ENCODE measurements around the gene KIF2A. TPM values are rescaled to one million over a fixed set of nuclear protein-coding genes. Genes with fewer than 3 reads are reported as not detected.
A peak's percentile ranks its signal among the peaks of the same experiment; 100 is the strongest.

Gene KIF2A
- total and polyA plus RNA-seq, 2 of the 13 experiments (the other 11 are each of a cell fraction or from before 2014, with no cell fraction given), result 8.5 to 19.2 TPM

- TF ChIP-seq PRDM10 (CRISPR knock-in tag; IDR thresholded peaks at IDR 0.05; ENCODE audit: low read depth), result no peak
- TF ChIP-seq ZNF558 (CRISPR knock-in tag; IDR thresholded peaks at IDR 0.05; ENCODE audit: borderline replicate concordance), result no peak
- no peak for TF ChIP-seq ZBED4 (CRISPR knock-in tag; IDR thresholded peaks at IDR 0.05; ENCODE audit: borderline replicate concordance)
- TF ChIP-seq ZSCAN9 (CRISPR knock-in tag; IDR thresholded peaks at IDR 0.05; ENCODE audit: borderline replicate concordance), result no peak
- TF ChIP-seq RFX3 (CRISPR knock-in tag; IDR thresholded peaks at IDR 0.05), result no peak
- TF ChIP-seq SAFB2 (CRISPR knock-in tag; IDR thresholded peaks at IDR 0.05; ENCODE audit: borderline replicate concordance, low read depth), result no peak
- no peak for TF ChIP-seq ZFYVE20 (CRISPR knock-in tag; IDR thresholded peaks at IDR 0.05; ENCODE audit: borderline replicate concordance, low read depth)
- no peak for TF ChIP-seq ZNF614 (CRISPR knock-in tag; IDR thresholded peaks at IDR 0.05; ENCODE audit: borderline replicate concordance)
- no peak for TF ChIP-seq UBTF (CRISPR knock-in tag; IDR thresholded peaks at IDR 0.05)
- TF ChIP-seq IKZF4 (CRISPR knock-in tag; IDR thresholded peaks at IDR 0.05; ENCODE audit: borderline replicate concordance, low read depth, not compliant biosample characterization), result no peak
- no peak for TF ChIP-seq MIER3 (CRISPR knock-in tag; IDR thresholded peaks at IDR 0.05; ENCODE audit: borderline replicate concordance)
- TF ChIP-seq KDM1A (CRISPR knock-in tag; IDR thresholded peaks at IDR 0.05), result no peak
- TF ChIP-seq ZFAT (CRISPR knock-in tag; conservative IDR thresholded peaks at IDR 0.05), result no peak
- TF ChIP-seq ZSCAN22 (CRISPR knock-in tag; IDR thresholded peaks at IDR 0.05), result no peak
- no peak for TF ChIP-seq KLF13 (CRISPR knock-in tag; IDR thresholded peaks at IDR 0.05)
- 0 out of 2 replicates have a peak, but pooled peaks have one; percentile 46 for TF ChIP-seq ARID3A (IDR thresholded peaks at IDR 0.05; ENCODE audit: low read depth, low read length)
- no peak for TF ChIP-seq ZNF550 (CRISPR knock-in tag; IDR thresholded peaks at IDR 0.05; ENCODE audit: borderline replicate concordance)
- no peak for TF ChIP-seq RXRA (CRISPR knock-in tag; IDR thresholded peaks at IDR 0.05)
- no peak for TF ChIP-seq BHLHE40 (IDR thresholded peaks at IDR 0.05; ENCODE audit: low read length)
- no peak for TF ChIP-seq SALL1 (CRISPR knock-in tag; IDR thresholded peaks at IDR 0.05)
Measured at GRCh38 chr5:62322484-62322883, 16.5 kb downstream of the KIF2A start (continued).
